HG02642 (cell line): ENCODE data around the gene EFNA5.

Source experiments
- ATAC-seq: cut with Tn5 transposase; IDR thresholded peaks from one replicate; pipeline ENCODE4 v1.9.1; 2021; ENCODE audit warnings: mild to moderate bottlenecking; ENCODE audit not compliant: unreplicated experiment, poor library complexity

Gene EFNA5

GRCh38 chr5:107607671-107608345 is 62.9 kb downstream of the EFNA5 start:
- ATAC-seq, result no peak

DNA sequence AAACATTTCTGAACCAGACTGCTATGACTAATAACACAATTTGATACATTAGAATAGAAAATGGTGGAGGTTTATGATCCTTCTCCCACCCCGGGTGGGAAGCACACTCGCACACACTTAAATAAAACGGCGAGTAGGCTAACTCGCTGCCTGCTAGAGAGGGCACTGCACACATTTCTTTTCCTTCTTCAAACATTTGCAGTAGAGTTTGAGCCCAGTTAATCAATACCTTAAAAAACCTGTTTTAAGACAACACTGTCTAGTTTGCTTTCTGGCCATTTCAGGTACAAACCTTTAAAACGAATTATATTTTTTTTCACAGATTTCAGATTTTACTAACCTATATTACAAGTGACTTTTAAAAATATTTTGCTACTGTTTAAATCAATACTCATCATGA is 63.5 kb downstream of the EFNA5 start:
- ATAC-seq, result no peak

- ATAC-seq, result no peak
Measured at GRCh38 chr5:107605596-107606125, 65.1 kb downstream of the EFNA5 start.

DNA sequence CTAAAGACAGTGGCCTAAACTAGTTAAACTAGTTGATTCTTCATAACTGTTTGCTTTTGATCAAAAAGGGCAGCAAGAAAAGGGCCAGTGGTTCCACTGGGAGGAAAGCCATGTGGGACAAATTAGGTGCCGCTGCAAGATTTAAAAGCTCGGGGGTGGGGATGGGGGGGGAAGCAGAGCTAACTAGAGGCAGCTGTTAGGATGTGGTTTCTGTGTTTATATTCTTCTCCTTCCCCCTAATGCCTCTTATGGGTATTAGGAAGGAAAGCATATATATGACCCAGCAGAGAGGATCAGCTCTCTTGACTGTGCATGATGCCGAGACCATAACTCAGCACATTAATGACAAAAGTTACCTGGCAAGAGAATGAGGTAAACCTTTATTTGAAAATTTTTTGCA is 65.7 kb downstream of the EFNA5 start:
- no peak for ATAC-seq

GRCh38 chr5:107604146-107604910 is 66.4 kb downstream of the EFNA5 start:
- ATAC-seq, result no peak

DNA sequence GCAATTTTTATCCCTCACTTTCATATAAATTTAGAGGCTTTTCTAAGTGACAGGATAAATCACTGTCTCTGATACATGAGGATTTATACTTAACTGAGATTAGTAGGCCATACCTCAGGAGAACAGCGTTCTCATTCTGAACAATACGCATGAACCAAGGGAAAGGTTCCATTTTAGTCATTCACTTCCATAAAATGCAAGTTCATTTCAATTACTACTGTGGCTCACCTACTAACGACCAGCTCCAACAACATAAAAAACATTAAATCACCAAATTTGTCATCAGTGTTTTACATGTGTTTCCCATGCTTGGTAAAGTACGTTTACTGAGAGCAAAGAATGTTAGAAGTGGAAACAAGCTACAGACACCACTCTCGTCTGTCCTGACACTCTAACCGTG is 67.4 kb downstream of the EFNA5 start:
- ATAC-seq, result no peak

- no peak for ATAC-seq
Measured at GRCh38 chr5:107602896-107603295, 67.8 kb downstream of the EFNA5 start.

- no peak for ATAC-seq
Measured at GRCh38 chr5:107601076-107601475, 69.7 kb downstream of the EFNA5 start.

DNA sequence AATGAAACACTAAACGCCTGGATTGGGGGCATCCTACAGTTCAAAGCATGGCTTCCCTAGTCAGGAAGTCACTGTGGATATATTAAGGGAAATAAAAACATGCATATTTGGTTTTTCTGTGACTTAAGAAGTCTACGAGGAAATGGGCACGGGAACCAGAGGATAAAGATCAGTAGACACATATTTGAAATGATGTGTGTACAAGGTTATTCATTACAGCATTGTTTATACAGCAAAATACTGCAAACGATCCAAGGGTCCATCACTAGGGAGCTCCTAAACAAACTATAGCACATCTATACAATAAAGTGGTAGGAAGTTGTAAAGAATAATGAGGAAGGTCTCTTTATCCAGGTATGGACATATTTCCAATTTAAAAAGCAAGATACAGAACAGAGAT is 71.8 kb downstream of the EFNA5 start:
- ATAC-seq, result no peak

- no peak for ATAC-seq
Measured at GRCh38 chr5:107597803-107598202, 72.9 kb downstream of the EFNA5 start.

GRCh38 chr5:107597247-107597646 is 73.5 kb downstream of the EFNA5 start:
- no peak for ATAC-seq

DNA sequence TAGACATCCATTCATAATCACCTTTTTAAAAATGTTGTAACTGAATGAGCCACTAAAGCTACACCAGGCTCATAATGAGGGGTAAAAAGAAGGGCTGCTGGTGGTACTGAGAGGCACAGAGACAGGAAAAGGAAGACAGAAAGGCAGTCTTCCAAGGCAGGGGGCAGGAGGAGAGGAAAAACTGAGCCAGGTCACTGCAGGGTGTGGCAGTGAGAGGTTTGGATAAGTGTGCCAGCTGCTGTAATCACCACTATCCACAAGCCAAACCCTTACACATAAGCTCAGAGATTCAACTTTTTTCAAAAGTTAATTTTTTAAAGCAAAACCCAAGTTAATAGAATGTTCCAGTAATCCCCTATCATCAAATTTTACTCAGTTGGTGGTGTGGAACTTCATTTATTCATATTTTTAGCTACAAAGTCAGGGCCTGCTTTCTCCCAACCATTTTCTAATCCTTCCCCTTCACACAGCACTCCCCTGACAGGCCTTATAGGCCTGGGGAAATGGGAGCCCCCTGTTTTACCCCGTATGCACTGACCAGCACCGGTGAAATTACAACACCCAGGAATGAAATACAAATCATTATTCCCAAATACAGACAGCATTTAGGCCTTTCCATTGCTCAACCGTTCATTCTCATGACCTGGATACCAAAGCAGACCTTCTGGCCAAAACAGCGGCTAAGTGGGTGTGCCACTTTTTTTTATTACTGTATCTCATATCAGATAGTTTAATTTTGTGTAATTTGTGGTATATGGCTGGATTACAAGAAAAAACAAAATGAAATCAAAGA is 76.3 kb downstream of the EFNA5 start:
- no peak for ATAC-seq

- ATAC-seq, result no peak
Measured at GRCh38 chr5:107593009-107593408, 77.7 kb downstream of the EFNA5 start.

DNA sequence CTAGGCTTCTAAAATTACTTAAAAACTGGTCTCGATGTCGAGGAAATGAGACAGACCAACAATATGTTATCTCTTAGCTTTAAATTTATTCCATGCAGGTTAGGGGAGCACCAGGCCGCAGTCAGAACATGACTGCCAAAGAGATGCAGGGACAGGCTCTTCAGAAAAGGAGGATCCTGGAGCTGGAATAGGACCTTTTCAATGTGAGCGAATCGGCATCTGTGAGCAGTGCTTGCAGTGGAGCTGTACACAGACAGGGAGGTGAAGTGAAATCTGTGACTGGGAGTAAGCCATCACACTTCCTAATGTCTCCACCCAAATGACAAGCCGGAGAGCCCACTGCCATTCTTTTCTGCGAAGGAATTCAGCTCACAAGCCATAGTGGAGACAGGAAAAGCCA is 78.2 kb downstream of the EFNA5 start:
- no peak for ATAC-seq

DNA sequence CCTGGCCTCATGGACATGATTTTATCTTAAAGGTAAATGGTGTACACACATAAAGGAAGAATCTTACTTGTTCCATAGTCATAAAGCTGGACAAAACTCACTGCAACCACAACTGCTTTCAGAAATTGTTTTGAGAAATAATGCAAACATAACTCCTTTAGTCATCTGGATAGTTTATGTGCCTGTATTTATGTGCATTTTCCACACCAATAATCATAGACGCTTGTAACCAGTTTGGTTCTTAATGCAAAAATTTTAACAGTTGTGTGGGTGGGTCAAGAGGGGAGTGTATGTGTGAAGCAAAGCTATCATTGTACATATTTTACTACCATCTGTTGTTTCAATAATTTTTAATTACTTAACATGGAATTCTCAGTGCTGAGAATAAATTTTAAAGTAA is 80.1 kb downstream of the EFNA5 start:
- no peak for ATAC-seq

DNA sequence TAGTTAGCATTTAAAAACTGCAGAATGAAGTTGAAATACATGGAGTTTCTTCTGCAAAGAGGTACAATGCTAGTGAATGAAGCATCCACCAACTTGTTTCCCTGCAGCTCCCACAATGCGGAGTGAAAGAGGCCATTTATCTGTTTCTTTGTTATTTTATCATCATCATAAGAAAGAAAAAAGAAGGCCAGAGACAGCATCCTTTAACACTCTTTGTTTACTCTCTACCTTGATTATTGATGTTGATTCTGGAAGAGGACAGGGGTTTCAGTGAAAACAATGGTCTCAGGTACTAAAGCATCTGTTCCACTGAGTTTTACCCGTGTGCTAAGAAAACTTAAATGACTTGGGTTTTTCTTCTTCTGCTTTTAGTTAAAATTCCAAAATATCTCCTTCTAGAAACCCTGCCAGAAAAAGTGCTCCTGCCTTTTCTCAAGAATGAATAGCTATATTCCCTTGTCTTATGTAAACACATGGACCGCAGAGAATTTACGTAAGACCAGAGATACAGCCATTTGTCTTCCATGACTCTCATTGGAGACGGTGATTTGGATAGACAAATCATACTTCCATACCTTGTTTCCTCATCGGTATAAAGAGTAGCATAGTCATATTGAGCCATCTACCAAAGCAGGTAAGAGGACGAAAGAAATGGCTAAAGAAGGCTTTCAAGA is 81.1 kb downstream of the EFNA5 start:
- ATAC-seq, result no peak

GRCh38 chr5:107582625-107583024 is 88.1 kb downstream of the EFNA5 start:
- ATAC-seq, result no peak

- ATAC-seq, result no peak
Measured at GRCh38 chr5:107580889-107581820, 89.6 kb downstream of the EFNA5 start.

DNA sequence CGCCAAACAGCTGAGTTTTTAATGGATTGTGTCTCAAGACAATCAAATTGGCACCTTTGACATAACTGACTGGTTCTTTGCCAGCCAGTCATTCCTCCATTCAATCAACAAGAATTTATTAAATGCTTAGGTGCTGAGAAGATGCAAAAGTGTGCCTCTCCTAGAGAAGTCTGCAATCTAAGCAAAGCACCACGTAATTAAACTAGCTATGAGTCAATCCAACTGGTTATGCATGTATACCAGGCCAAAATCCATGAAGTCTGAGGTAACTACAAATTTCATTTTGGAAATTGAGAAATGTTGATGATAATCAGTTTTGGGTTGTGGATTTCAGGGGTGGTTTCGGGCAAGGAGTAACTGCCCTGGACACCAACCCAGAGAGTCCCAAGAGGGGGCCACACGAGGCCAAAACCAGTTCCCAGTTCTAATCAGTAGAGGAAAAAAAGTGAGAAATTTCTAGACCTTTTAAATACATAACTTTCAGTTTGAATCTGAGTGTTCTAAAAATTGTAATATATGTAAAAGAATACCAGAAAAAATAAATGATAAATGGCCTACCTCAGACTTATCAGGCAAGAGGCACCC is 92.6 kb downstream of the EFNA5 start:
- no peak for ATAC-seq
